GM19099 (cell line): ENCODE results near the gene MAGEB16.

Experiments used
- POLR2A ChIP-seq: IDR thresholded peaks from 3 replicates; pipeline ENCODE4 v1.6.1; 2011; ENCODE audit warnings: low read depth; ENCODE audit not compliant: insufficient read length; ENCODE audit errors: extremely low read depth

Gene MAGEB16

DNA sequence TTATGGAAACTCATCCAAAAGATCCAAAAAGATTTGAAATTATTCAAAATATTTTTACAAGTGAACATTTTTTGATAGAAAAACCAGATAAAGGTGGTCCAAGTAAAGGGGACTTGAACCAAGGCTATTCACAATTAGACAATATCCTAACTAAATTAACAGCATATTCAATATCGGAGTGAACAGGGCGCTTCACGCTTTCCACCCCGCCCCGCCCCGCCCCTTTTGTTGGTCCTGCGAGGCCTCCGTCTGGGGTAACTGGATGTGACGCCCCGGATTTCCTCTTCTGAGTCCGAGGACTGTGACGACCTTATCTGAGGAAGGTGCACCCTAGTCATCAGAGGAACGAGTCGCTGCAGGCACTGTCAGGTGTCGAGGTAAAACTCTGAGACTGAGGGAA, at the start of gene MAGEB16:
TSS of gene MAGEB16 (plus strand) at position 301 of the 400 bp plus-strand sequence. CDS start 3,855 bp downstream, outside the sequence.
- no peak for TF ChIP-seq POLR2A

DNA sequence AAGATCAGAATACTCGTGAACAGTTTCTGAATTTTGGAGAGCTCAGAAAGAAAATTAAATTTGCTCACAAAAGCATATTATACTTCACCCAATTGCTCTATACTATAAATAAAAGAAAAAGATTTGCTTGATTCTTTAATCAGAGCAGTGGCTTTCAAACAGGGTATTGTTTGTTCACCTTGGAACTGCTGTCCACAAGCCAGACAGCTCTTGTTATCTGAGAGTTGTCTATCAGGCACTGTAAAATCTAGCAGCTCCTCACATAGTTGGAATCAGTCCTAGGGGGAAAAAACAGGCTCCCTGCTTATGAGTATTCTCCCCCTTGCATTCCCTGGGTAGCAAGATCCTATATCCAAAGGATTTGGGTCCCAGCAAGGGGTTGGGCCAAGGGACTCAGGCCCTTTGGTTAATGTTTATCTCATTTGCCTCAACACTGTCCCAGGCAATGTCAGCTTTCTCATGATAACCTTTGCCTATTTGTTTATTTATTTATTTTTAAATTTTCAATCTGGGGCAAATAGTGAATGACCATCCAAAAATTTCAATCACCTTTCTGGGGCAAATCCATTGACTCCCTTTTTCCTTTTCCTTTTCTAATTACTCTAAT, 24.1 kb upstream of the MAGEB16 start:
- TF ChIP-seq POLR2A, result no peak

DNA sequence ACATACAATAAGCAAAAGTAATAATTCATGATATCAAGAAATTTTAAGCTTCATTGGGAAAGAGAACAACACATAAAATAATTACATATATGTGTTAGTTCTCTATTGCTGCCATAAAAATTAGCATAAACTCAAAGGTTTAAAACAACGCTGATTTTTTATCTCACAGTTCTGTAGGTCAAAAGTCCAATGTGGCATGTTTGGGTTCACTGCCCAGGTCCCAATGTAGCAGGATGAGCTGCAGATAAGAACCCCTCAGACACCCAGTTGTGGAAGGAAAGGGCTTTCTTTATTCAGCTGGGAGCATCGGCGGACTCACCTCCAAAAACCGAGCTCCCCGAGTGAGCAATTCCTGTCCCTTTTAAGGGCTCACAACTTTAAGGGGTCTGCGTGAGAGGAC, 13.1 kb upstream of the MAGEB16 start:
- no peak for TF ChIP-seq POLR2A

DNA sequence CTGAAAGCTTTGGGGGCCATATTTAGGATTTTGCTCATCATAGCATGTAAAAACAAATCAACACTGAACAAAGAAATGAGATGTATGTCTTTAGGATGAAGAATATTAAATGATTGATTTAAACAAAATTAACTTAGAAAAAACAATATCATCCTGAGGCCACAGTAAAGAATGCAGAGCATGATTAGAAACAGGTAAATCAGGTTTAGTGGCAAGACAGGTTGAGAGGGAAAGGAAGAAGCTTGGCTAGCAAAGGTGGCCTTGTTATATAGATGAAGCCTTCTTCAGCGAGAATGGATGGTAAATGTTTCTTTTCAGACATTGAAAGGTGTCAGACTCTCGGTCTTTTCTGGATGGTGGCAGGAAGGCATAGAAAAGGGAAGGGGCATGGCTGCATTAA, 11.9 kb upstream of the MAGEB16 start:
- no peak for TF ChIP-seq POLR2A

DNA sequence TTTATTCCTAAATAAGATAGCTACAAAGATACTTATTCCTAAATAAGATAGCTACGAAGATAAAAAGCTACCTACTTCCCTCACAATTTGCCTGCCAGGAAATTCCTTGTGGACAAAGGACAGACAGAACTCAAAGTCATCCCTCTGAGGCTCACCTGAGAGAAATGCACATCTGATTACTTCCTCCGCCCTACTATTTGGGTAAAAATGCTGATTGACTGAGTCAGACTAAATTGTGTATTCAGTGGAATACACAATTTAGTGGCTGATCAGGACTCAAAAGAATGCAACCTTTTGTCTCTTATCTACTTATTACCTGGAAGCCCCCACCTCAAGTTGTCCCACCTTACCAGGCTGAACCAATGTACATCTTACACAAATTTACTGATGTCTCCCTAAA, 10.3 kb upstream of the MAGEB16 start:
- no peak for TF ChIP-seq POLR2A

DNA sequence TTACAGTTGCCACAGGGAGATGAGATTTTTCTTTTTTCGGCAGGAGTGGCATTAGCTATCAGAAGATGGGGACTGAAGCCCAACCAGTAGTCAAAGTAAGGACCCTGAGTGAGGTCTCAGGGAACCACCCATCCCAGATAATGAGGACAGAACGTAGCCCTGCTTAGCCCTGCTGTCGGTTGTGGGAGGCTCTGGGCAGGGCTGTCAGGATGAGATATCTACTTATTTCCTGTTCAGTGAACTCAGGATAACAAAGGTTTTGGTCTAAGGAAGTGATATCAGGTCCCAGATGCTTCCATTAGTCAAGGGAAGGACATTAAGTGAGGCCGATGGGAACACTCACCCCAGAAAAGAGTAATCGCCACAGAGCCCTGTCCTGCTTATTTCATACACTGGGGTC, 2.3 kb downstream of the MAGEB16 start:
- no peak for TF ChIP-seq POLR2A

DNA sequence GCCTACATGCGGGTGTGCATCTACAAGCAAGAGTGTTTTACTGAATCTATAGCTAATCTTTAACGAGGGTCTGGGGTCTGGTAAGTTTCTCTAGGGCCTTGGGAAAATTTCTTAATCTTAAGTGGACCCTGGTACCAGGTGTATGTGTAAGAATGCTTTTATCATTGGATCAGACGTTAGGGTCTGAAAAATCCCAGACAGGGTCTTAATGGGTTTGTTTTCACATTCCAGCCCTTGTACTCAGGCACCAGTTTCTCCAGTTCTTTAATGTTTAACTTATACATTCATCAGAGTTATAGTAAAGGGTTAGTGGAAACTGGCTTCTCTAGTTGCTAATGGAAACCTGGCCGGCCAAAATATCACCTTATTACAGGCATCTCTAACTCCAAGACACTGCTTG, 11.6 kb downstream of the MAGEB16 start:
- no peak for TF ChIP-seq POLR2A

DNA sequence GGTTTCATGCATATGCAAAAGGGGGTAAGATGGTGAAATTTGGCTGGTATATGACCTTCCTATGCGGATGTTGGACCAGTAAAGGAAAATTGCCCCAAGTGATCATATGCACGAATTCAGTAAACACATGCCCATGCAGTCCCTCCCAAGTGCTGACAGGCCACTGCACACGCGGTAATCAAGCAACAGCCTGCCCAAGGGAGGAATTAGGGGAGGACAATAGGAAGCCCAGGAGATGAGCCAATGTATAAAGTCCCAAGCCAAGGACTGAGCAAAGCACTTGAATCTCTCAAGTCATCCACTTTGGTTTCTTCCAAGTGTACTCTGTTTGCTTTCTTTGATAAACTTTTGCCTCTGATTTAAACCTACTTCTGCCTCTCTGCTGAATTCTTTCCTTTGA, 21.1 kb downstream of the MAGEB16 start:
- TF ChIP-seq POLR2A, result no peak

DNA sequence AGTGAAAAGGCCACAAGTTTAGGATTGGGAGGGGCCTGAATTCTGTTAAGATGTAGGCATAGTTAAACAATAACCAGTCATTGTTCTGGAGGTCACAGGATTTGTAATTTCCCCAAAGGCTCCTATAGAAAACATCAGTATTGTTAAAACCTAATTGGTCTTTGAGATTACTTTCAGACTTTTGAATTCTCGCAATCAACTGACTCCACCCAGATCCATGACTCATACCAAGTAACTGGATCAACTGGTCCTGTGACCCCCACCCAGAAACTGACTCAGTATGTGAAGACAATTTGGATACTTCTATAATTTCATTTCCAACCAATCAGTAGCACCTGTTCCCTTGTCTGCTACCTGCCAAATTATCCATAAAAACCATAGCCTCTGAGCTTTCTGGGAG, 28.4 kb downstream of the MAGEB16 start:
- no peak for TF ChIP-seq POLR2A

DNA sequence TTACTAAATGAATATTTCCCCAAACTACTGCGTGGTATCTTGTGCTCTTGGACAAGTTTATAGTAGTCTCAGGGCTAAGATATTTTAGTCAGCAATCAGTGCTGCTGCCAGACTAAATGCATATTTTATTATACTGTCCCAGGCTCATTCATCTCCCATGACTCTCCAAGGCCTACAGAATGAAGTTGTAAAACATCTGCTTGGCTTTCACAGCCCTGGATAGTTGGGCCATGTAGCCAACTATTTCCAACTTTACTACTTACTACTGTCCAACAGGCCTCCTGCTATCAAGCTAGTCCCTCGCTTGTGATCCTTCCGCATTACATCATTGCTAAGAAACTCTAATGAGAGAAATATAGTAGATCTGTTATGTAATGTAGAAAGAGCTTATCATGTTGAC, 31.4 kb downstream of the MAGEB16 start:
- no peak for TF ChIP-seq POLR2A

DNA sequence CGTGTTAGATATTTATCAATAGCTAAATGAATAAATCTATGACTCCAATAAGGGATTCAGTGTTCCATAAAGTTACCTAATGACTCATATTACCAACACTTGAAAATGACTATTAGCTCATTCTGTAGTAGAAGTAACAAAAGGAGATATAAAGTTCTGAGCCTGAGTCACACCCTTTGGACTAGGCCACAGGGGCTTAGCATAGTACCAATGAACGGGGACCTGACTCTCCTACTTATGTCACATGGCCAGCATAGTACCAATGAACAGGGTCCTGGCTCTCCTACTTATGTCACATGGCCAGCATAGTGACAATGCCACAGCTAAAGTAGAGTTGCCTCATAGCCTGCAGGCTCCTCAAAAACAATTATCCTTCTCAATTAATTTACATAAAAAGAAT, 43.7 kb downstream of the MAGEB16 start:
- TF ChIP-seq POLR2A, result no peak

DNA sequence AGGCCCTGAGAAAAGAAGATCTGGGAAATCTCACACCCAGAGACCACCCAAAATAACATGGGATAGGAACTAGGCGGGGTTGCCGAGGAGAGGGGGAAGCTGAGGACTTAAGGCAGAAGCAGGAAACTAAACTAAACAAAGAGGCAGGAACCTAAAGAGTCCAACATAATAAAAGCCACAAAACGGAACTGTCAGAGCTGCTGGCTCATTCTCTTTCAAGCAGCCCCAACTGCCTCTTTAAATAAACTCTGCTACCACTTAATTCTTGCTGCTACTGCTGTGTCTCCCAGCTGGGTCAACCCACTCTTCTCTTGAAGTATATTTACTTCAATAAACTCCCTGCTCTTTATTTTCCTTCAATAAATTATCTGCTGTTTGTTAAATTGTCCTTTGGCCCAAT, 44.5 kb downstream of the MAGEB16 start:
- no peak for TF ChIP-seq POLR2A

DNA sequence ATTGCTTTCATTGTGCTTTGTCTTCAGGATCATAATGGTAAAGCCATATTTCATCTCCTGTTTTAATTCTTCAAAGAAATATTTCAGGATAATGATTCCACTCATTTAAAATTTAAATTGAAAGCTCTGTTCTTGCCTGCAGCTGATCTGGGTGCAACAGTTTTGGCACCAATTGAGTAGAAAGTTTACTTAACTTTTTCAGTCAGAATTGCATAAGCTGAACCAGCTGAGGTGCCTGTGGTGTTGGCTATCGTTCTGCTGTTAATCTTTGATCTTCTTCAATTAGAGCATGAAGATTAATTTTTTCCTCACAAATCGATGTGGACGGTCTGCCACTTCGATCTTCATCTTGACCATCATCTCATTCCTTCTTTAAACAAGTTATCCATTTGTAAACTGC, 49.6 kb downstream of the MAGEB16 start:
- TF ChIP-seq POLR2A, result no peak
